ENCODE data around the gene NEK5. TPM values are rescaled to one million over a fixed set of nuclear protein-coding genes. Genes with fewer than 3 reads are reported as not detected.

NEK5 gene
- total RNA-seq, 1 experiment from 2014 or later = 0.20 TPM

- no peaks in the 10 kb centered on the region for H3K27me3 ChIP-seq
- peak; percentile 36 for DNase-seq
These were observed 29.8 kb upstream of the NEK5 start for GRCh38 chr13:52158629-52159158.

GRCh38 chr13:52156724-52157261 lies 27.9 kb upstream of the NEK5 start:
- Histone ChIP-seq H3K36me3 (no peaks in the 10 kb centered on the region; the same call in 1 of the 2 replicates), H3K4me3 (no peak overlapping the region), H3K27me3 (no peaks in the 10 kb centered on the region), H3K9me3 (no peaks in the 10 kb centered on the region)
- DNase-seq = no peak

More at GRCh38 chr13:52158629-52159158, 29.8 kb upstream of the NEK5 start:
- Histone ChIP-seq H3K36me3 (no peaks in the 10 kb centered on the region), H3K4me3 (peak overlapping the region; percentile 73), H3K9me3 (no peaks in the 10 kb centered on the region)

- Histone ChIP-seq H3K36me3 (no peaks in the 10 kb centered on the region; the same call in 1 of the 2 replicates), H3K9me3 (no peaks in the 10 kb centered on the region), H3K4me3 (no peak overlapping the region), H3K27me3 (no peaks in the 10 kb centered on the region)
- DNase-seq = no peak
These were observed 26.3 kb upstream of the NEK5 start for GRCh38 chr13:52155177-52155576.

GRCh38 chr13:52147225-52147624 lies 18.4 kb upstream of the NEK5 start:
- no peak for DNase-seq
- H3K4me3 ChIP-seq = no peak overlapping the region
- peaks cover 3% of the 10 kb centered on the region; the same call in 1 of the 2 replicates for H3K36me3 ChIP-seq
- H3K27me3 ChIP-seq = no peaks in the 10 kb centered on the region
- no peaks in the 10 kb centered on the region for H3K9me3 ChIP-seq

- Histone ChIP-seq H3K36me3 (no peaks in the 10 kb centered on the region), H3K4me3 (no peak overlapping the region), H3K27me3 (no peaks in the 10 kb centered on the region), H3K9me3 (no peaks in the 10 kb centered on the region)
- no peak for DNase-seq
These were observed 12.4 kb upstream of the NEK5 start for GRCh38 chr13:52141299-52141698.

GRCh38 chr13:52137489-52137888 lies 8.6 kb upstream of the NEK5 start:
- Histone ChIP-seq H3K4me3 (no peak overlapping the region), H3K9me3 (no peaks in the 10 kb centered on the region), H3K36me3 (no peaks in the 10 kb centered on the region; the same call in 1 of the 2 replicates), H3K27me3 (no peaks in the 10 kb centered on the region)
- no peak for DNase-seq

GRCh38 chr13:52136763-52137162 lies 7.9 kb upstream of the NEK5 start:
- Histone ChIP-seq H3K9me3 (no peaks in the 10 kb centered on the region), H3K4me3 (no peak overlapping the region), H3K36me3 (no peaks in the 10 kb centered on the region; the same call in 1 of the 2 replicates)

GRCh38 chr13:52130641-52131040 lies 1.8 kb upstream of the NEK5 start:
- no peak overlapping the region for H3K4me3 ChIP-seq
- no peak for DNase-seq
- H3K9me3 ChIP-seq = no peaks in the 10 kb centered on the region
- peaks cover 3% of the 10 kb centered on the region; the same call in 1 of the 2 replicates for H3K36me3 ChIP-seq
- H3K27me3 ChIP-seq = no peaks in the 10 kb centered on the region

More at GRCh38 chr13:52136763-52137162, 7.9 kb upstream of the NEK5 start:
- H3K27me3 ChIP-seq = no peaks in the 10 kb centered on the region
- no peak for DNase-seq

GRCh38 chr13:52127783-52128702 lies 830 bp downstream of the NEK5 start:
- Histone ChIP-seq H3K36me3 (0 out of 2 replicates have a peak, but pooled peaks cover 3% of the 10 kb centered on the region), H3K27me3 (no peaks in the 10 kb centered on the region)

GRCh38 chr13:52127378-52127777 lies 1.5 kb downstream of the NEK5 start:
- Histone ChIP-seq H3K27me3 (no peaks in the 10 kb centered on the region), H3K4me3 (no peak overlapping the region), H3K9me3 (no peaks in the 10 kb centered on the region), H3K36me3 (0 out of 2 replicates have a peak, but pooled peaks cover 3% of the 10 kb centered on the region)
- DNase-seq = peak; percentile 16

More at GRCh38 chr13:52127783-52128702, 830 bp downstream of the NEK5 start:
- peak; percentile 26 for DNase-seq
- H3K4me3 ChIP-seq = peak overlapping the region; percentile 53
- no peaks in the 10 kb centered on the region for H3K9me3 ChIP-seq

- Histone ChIP-seq H3K4me3 (no peak overlapping the region), H3K27me3 (no peaks in the 10 kb centered on the region), H3K36me3 (no peaks in the 10 kb centered on the region), H3K9me3 (no peaks in the 10 kb centered on the region)
- no peak for DNase-seq
These were observed 3.3 kb downstream of the NEK5 start for GRCh38 chr13:52125547-52125946.

- no peak for DNase-seq
- Histone ChIP-seq H3K36me3 (no peaks in the 10 kb centered on the region), H3K9me3 (no peaks in the 10 kb centered on the region), H3K4me3 (no peak overlapping the region), H3K27me3 (peaks cover 5% of the 10 kb centered on the region; the same call in 1 of the 2 replicates)
These were observed 10.3 kb downstream of the NEK5 start for GRCh38 chr13:52118595-52118994.

- DNase-seq = no peak
- H3K27me3 ChIP-seq = peaks cover 5% of the 10 kb centered on the region; the same call in 1 of the 2 replicates
- H3K36me3 ChIP-seq = no peaks in the 10 kb centered on the region
- H3K9me3 ChIP-seq = no peaks in the 10 kb centered on the region
- no peak overlapping the region for H3K4me3 ChIP-seq
These were observed 10.8 kb downstream of the NEK5 start for GRCh38 chr13:52118095-52118494.

GRCh38 chr13:52112591-52112990 lies 16.3 kb downstream of the NEK5 start:
- no peak for DNase-seq
- Histone ChIP-seq H3K9me3 (no peaks in the 10 kb centered on the region), H3K4me3 (no peak overlapping the region), H3K27me3 (0 out of 2 replicates have a peak, but pooled peaks cover 8% of the 10 kb centered on the region), H3K36me3 (no peaks in the 10 kb centered on the region)

GRCh38 chr13:52109116-52109670 lies 19.7 kb downstream of the NEK5 start:
- no peak for DNase-seq
- H3K9me3 ChIP-seq = no peaks in the 10 kb centered on the region

GRCh38 chr13:52105841-52106240 lies 23.0 kb downstream of the NEK5 start:
- Histone ChIP-seq H3K4me3 (no peak overlapping the region), H3K36me3 (no peaks in the 10 kb centered on the region), H3K9me3 (no peaks in the 10 kb centered on the region), H3K27me3 (0 out of 2 replicates have a peak, but pooled peaks cover under 1% of the 10 kb centered on the region)
- DNase-seq = no peak

More at GRCh38 chr13:52109116-52109670, 19.7 kb downstream of the NEK5 start:
- H3K36me3 ChIP-seq = no peaks in the 10 kb centered on the region
- 0 out of 2 replicates have a peak, but pooled peaks cover 7% of the 10 kb centered on the region for H3K27me3 ChIP-seq
- no peak overlapping the region for H3K4me3 ChIP-seq

GRCh38 chr13:52104624-52105023 lies 24.2 kb downstream of the NEK5 start:
- H3K36me3 ChIP-seq = no peaks in the 10 kb centered on the region
- H3K4me3 ChIP-seq = no peak overlapping the region
- no peaks in the 10 kb centered on the region for H3K27me3 ChIP-seq
- DNase-seq = no peak
- no peaks in the 10 kb centered on the region for H3K9me3 ChIP-seq
